CD4-positive, alpha-beta T cell treated with Interleukin-1 beta for 1 hour (primary cell): ENCODE data around the gene RIT2.
"Not testable (repeated sequence)": the region's sequence is repeated elsewhere in the genome, so short reads cannot be mapped to it uniquely, and the experiment has no call there.

Experiments used
- DNase-seq, 2 donors: peaks; one replicate each; pipeline ENCODE4 v3.0.0-alpha.2; 2020 to 2022

RIT2 gene

GRCh38 chr18:42745171-42745570, 370.3 kb downstream of the RIT2 start:
- DNase-seq: no peak

- no peak for DNase-seq
Measured at GRCh38 chr18:42743373-42744138, 371.9 kb downstream of the RIT2 start.

GRCh38 chr18:42742969-42743368, 372.5 kb downstream of the RIT2 start:
- DNase-seq: no peak

- DNase-seq: no peak
Measured at GRCh38 chr18:42742474-42742873, 373.0 kb downstream of the RIT2 start.

- not testable (repeated sequence) for DNase-seq
Measured at GRCh38 chr18:42741805-42742347, 373.6 kb downstream of the RIT2 start.

GRCh38 chr18:42741299-42741698, 374.2 kb downstream of the RIT2 start:
- DNase-seq: not testable (repeated sequence)

- DNase-seq: no peak
Measured at GRCh38 chr18:42736074-42736473, 379.4 kb downstream of the RIT2 start.

- DNase-seq: no peak
Measured at GRCh38 chr18:42734520-42734919, 381.0 kb downstream of the RIT2 start.

- DNase-seq: no peak
Measured at GRCh38 chr18:42730272-42730671, 385.2 kb downstream of the RIT2 start.

GRCh38 chr18:42719221-42719620, 396.3 kb downstream of the RIT2 start:
- DNase-seq: no peak

GRCh38 chr18:42712065-42712464, 403.4 kb downstream of the RIT2 start:
- no peak for DNase-seq

- DNase-seq: no peak
Measured at GRCh38 chr18:42707080-42707479, 408.4 kb downstream of the RIT2 start.

GRCh38 chr18:42706618-42707017, 408.9 kb downstream of the RIT2 start:
- DNase-seq: no peak

- DNase-seq: no peak
Measured at GRCh38 chr18:42706029-42706608, 409.4 kb downstream of the RIT2 start.
